MM.1S (cell line): Measurements from ENCODE around the gene NTM.

Source experiments
- EZH2 ChIP-seq: fragments of 300-600 bp; sonication (generic); optimal IDR thresholded peaks from 2 replicates; pipeline ENCODE3; 2017; ENCODE audit warnings: low read depth, mild to moderate bottlenecking, antibody characterized with exemption, low read length, mixed read lengths
- EZH2phosphoT487 ChIP-seq: fragments of 300-600 bp; sonication (generic); IDR thresholded peaks from 2 replicates; pipeline ENCODE4 v1.6.1; 2018; ENCODE audit warnings: antibody characterized with exemption, low read length
- TF ChIP-seq, protein P1 (sequence below): fragments of 300-600 bp; sonication (generic); IDR thresholded peaks from 2 replicates; pipeline ENCODE4 v1.5.1; 2016; ENCODE audit warnings: antibody characterized with exemption, low read length, mixed read lengths

DNA sequence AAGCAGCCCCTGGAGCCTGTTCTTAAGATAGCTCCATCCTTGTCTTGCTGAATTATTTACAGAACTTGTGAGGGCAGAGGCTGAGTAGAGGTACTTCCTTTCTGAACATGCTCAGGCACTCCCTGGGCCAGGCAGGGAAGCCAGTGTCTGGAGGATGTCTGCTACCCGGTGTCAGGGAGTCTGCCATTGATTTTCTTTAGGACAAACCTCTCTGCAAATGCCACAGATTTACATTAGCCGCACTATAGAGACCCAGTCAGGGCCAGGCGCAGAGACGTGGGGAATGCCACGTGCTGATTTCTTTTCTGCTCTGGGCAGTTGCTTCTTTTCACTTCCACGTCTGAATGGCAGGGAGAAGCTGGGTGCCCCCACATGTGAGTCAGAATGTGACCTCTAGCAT lies 585.5 kb downstream of the NTM start:
- TF ChIP-seq, protein P1, sequence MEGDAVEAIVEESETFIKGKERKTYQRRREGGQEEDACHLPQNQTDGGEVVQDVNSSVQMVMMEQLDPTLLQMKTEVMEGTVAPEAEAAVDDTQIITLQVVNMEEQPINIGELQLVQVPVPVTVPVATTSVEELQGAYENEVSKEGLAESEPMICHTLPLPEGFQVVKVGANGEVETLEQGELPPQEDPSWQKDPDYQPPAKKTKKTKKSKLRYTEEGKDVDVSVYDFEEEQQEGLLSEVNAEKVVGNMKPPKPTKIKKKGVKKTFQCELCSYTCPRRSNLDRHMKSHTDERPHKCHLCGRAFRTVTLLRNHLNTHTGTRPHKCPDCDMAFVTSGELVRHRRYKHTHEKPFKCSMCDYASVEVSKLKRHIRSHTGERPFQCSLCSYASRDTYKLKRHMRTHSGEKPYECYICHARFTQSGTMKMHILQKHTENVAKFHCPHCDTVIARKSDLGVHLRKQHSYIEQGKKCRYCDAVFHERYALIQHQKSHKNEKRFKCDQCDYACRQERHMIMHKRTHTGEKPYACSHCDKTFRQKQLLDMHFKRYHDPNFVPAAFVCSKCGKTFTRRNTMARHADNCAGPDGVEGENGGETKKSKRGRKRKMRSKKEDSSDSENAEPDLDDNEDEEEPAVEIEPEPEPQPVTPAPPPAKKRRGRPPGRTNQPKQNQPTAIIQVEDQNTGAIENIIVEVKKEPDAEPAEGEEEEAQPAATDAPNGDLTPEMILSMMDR, result no peak
- TF ChIP-seq EZH2 (no peak), EZH2phosphoT487 (no peak)
